A204.1 (cell line): ENCODE measurements around the gene CNIH3.
"Not testable (repeated sequence)": the region's sequence is repeated elsewhere in the genome, so short reads cannot be mapped to it uniquely, and the experiment has no call there.

Experiments used
- FAIRE-seq: peaks from 2 replicates; lab custom pipeline; 2012; peaks lifted over from hg19 to GRCh38; lab: Jason Lieb, UNC

CNIH3 gene

GRCh38 chr1:224615861-224616755 is at the start of gene CNIH3:
CNIH3 (plus strand) TSS chr1:224616317; CDS start chr1:224617175, 858 bp downstream.
- FAIRE-seq, result no peak

- not testable (repeated sequence) for FAIRE-seq
These were observed 49.6 kb upstream of the CNIH3 start for GRCh38 chr1:224566492-224566891.

GRCh38 chr1:224569276-224569675 is 46.8 kb upstream of the CNIH3 start:
- no peak for FAIRE-seq

DNA sequence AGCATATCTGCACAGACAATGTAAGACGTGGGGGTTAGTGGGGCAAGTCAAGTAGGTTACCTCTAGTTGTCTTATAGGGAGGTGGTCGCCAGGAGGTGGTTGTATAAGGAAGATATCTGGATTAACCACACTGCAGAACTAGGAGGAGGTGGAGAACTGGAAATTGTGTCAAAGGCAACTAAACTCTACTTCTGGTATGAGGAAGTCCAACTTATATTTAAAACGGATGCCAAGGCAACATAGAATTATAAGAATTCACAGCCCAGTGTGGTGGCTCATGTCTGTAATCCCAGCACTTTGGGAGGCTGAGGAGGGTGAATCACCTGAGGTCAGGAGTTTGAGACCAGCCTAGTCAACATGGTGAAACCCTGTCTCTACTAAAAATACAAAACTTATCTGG is 44.1 kb upstream of the CNIH3 start:
- not testable (repeated sequence) for FAIRE-seq

- no peak for FAIRE-seq
These were observed 36.6 kb upstream of the CNIH3 start for GRCh38 chr1:224579526-224579925.

- FAIRE-seq, result no peak
These were observed 36.1 kb upstream of the CNIH3 start for GRCh38 chr1:224580006-224580405.

DNA sequence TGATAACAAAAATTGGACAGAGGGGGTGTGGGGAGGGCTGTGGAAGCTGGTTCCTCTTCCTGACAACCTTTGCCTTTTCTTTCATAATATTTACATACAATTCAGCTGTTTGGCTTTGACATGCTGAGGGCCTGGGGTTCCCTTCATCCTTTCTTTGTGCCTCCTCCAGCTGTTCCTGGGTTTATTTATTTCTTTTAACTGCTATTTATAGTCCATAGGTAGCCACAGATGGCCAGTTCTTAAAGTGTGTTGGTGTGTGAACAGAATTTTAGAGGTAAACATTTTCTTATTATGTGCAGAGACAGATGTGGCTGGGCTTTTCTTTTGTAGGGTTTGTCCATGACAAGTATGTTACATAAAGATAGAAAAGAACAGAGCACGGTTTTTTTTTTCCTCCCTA is 34.1 kb upstream of the CNIH3 start:
- no peak for FAIRE-seq

GRCh38 chr1:224583774-224584173 is 32.3 kb upstream of the CNIH3 start:
- no peak for FAIRE-seq

GRCh38 chr1:224585051-224585450 is 31.1 kb upstream of the CNIH3 start:
- FAIRE-seq, result no peak

DNA sequence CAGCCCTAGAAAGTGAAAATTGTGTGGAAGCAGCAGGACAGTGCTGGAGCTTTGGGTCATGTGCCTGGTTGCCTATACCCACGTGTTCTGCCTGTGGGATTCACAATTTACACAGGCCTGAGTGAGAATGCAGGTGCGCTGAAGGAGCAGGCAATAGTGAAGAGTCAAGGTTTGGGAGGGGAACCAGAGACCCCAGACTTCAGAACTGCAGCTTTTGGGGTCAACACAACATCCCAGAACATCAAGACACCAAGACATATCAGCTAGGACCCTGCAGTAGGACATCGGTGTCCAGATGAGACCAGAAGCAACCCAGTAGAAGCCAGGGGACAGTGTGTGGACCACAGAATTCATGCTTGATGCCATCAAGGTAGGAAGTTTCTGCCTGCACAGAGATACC is 29.1 kb upstream of the CNIH3 start:
- FAIRE-seq, result no peak

DNA sequence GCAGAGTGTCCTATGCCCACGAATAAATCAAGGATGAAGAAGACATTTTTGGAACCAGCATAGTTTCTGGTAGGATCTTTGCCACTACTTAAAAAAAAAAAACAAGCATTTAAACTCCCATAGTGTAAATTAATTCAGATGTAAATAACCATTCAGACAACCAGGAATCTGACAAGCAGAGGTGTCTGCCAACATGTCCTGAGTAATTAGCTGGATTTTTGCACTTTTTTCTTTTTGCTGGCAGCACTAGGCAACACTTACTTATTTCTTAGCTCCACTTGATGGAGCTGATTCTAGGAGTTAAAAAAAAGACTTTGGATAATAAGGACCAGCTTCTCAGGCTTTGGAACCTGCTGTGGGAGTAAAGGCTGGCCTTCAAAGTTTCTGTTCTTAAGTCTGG is 27.6 kb upstream of the CNIH3 start:
- no peak for FAIRE-seq

- FAIRE-seq, result no peak
These were observed 27.1 kb upstream of the CNIH3 start for GRCh38 chr1:224589006-224589405.

GRCh38 chr1:224591326-224591725 is 24.8 kb upstream of the CNIH3 start:
- no peak for FAIRE-seq

DNA sequence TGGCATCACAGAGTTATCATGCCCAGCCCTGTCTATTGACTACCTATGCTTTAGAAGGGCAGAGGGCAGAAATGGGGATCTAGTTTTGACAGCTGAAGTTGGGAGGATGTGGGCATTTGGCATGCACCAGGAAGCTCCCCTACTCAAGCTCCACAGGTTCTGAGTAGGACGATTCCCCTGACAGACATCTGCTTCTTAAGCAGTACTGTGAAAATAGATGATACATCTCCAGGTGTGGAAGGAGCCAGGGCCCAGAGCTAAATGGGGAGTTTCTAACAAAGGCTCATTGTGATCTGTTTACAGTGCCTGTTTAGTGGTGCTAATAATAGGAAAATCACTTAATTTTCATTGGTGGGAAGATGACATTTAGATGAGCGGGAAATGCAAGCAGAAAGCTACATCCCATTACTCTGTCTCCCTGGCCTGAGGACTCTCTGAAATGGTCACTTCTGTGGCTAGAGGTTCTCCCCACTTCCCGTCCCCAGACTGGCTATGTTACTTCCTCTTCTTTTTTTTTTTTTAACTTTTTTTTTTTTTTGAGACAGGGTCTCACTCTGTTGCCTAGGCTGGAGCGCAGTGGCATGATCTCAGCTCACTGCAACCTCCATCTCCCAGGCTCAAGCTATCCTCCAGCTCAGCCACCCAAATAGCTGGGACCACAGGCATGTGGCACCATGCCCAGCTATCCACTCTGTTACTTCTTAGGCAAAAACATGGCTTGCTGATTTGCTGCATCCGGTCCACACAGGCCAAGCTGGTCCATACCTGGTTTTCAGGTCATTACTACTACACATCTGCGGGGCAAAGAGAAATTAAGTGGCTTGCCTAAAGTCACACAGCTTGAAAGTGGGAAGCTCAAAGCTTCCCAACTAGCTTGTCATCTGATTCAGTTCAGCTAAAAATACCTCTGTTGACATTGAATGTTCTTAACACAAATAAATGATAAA is 23.2 kb upstream of the CNIH3 start:
- FAIRE-seq, result no peak

DNA sequence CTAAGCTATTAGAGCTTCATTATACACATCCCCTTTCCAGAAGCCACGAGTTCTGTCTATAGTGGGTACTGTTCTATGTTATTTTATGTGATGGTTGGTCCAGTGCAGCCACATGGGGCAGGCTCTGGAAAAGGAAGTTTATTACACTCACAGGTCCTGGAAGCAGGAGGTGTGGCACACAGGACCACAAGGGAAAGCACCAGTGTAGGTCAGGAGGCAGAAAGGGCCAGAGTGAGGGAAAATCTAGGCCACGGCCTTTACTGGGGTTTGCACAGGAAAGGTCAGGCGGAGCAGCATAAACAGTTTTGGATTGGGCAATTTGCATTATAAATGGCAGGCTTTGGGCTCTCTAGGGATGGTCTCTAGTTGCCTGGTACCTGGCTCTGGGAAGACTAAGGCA is 21.8 kb upstream of the CNIH3 start:
- no peak for FAIRE-seq

- FAIRE-seq, result no peak
These were observed 21.3 kb upstream of the CNIH3 start for GRCh38 chr1:224594851-224595250.

GRCh38 chr1:224605482-224606181 is 10.5 kb upstream of the CNIH3 start:
- no peak for FAIRE-seq

DNA sequence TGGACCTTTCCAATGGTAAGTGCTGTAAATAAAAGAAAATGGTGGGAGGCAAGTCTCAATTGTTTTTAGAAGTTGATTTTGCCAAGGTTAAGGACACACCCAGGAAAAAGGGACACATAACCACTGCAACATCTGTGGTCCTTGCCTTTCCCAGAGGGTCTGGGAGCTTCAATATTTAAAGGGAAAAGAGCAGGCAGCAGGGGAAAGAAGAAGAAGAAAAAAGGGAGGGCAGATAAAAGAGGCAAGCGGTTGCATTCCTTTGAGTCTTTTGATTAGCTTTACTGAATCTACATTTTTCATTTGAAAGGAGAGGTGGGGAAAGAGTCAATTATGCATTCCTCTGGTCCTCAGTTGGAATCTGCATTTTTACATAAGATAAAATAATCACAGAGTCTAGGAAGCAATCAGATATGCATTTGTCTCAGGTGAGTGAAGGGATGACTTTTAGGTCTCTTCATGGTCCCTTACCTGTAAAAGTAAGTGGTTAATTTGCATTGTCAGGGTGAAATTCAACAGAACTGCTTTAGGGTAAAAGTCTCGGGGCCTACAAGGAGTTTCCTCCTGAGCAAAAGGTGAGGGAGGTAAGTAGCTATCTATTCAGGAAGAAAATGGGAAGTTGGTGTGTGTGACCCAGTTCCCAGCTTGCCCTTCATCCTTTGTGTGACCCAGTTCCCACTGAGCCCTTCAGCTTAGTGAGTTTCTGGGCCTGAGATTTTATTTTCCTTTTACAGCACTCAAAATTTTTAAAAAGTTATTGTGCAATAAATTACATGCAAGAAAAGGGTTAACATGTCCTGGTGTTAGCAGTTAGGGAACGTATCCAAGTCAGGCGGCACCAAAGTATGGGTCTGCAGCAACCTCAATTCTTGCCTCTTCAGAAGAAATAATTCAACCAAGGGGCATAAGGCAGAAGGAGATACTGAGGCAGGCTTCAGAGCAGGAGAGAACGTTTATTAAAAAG is 8.6 kb upstream of the CNIH3 start:
- no peak for FAIRE-seq

GRCh38 chr1:224609333-224609732 is 6.8 kb upstream of the CNIH3 start:
- FAIRE-seq, result no peak

DNA sequence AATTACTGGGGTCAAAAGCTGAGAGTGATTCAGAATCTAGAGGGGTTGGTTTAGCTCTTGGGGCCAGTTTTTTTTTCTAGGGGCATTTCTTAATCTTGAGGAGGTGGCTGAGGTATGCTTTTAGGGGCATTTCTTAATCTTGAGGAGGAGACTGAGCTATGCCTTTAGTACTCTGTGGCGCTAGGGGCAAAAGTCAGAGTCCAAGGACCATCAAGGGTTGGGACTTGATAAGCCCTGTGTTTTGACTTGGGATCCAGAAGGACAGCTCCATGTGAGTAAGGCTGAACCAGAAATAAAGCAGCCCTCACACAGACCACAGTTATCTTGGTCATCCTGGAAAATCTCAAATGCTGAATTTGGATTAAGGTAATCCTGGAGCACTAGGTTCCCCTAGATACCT is 3.9 kb upstream of the CNIH3 start:
- FAIRE-seq, result no peak

DNA sequence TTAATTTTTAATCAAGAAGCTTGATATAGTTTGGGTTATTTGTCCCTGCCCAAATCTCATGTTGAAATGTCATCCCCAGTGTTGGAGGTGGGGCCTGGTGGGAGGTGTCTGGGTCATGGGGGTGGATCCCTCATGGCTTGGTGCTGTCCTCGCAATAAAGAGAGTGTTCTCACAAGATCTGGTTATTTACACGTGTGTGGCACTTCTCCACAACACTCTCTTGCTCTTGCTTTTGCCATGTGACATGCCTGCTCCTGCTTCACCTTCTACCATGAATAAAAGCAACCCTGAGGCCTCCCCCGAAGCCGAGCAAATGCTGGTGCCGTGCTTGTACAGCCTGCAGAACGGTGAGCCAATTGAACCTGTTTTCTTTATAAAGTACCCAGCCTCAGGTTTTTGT is 2.6 kb upstream of the CNIH3 start:
- no peak for FAIRE-seq
